DMS153 (cell line): ENCODE measurements around the gene NAB2.

Experiments used
- DNase-seq: peaks from one replicate; lab custom pipeline; 2025; lab: John Stamatoyannopoulos, UW

NAB2 gene

DNA sequence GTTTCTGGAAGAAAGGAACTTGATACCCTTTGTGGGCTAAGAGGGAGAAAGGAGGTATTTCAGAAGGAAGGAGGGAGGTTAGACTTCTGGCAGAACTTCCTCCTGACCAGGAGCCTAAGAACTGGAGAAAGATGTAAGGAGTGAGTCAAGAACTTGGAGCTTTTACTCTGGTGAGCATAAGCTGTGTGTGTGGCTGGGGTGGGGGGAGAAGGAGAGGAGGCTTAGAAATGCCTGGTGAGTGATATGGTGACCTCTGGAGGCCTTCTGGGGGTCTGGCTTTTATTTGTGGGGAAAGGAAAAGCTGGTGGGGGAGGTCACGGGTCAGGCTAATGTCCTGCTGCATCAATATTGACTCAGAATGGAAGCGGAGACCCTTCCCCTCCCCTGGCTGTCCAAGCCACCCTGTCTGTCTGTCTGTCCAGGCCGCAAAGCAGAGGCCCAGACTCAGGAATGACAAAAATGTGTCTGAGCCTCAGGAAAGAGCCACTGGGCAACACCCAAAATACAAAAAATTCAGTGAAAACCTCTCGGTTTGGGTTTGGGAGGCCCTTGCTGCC is 44.2 kb downstream of the NAB2 start:
- DNase-seq: no peak

- DNase-seq: no peak
Observed at GRCh38 chr12:57133916-57134315, 45.0 kb downstream of the NAB2 start.

- no peak for DNase-seq
Observed at GRCh38 chr12:57134949-57135348, 46.0 kb downstream of the NAB2 start.

- DNase-seq: no peak
Observed at GRCh38 chr12:57135527-57136326, 46.8 kb downstream of the NAB2 start.

DNA sequence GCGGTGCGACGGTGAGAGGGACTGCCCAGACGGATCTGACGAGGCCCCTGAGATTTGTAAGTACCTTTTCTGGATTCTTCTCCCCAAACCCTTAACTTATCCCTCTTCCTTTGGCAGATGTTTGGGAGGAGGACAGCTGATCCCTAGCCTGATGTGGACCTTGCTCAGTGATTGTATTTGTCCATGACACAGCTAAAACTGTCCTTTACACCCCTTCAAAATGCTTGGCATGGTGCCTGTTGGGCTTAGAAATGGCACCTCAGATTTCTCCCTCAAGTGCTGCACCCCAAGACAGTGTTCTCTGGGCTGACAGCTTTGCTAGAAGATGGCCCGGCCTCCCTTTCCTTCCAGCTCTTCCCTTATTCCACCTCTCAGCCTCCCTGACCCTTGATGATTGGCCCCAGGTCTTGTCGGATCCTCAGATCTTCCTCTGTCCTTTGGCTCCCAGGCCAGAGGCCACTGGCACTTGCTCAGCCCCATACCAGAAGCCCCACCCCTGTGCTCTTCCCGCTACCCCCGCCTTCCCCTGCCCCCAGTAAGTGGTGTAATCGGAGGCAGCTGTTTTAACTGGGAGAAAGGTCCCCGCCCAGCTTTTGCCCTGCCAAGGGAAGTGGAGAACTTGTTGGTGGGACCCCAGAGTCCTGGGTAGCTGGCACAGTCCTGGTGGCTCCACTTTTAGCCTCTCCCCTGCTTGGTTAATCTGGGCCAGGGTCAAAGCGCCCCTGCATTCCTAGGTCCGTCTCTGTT is 49.8 kb downstream of the NAB2 start:
- DNase-seq: no peak

GRCh38 chr12:57139796-57140649 is 51.1 kb downstream of the NAB2 start:
- DNase-seq: no peak

DNA sequence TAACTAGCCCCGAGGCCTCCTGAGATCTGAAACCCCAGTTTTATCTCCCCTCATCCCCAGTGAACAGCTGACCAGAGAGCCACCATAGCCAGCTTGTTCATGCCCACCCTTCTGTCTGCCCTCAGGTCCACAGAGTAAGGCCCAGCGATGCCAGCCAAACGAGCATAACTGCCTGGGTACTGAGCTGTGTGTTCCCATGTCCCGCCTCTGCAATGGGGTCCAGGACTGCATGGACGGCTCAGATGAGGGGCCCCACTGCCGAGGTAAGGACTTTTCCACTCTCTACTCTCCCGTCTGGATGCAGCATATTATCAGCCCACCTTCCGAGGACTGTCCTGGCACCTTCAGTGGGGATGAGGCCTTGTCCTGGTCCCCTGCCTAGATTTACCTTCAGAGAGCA is 52.3 kb downstream of the NAB2 start:
- DNase-seq: no peak

DNA sequence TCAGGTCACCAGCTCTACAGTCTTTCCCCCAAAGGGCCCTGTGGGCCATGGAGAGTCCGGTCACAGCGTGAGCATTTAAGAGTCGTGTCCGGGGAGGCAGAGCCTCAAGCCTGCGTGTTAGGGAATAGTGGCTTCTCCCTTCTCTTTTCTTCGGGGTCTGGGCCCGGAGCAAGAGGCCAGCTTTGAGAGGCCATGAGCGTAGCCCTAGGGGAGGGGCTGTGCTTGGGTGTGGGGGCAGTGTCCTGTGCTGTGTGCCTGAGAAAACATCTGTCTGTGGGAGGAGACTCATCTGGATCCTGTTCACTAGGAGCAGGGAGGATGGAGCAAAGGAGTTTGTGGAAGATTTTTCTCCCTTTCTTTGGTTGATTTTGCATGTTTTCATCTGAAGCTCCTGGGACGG is 53.2 kb downstream of the NAB2 start:
- DNase-seq: no peak

GRCh38 chr12:57142727-57143126 is 53.8 kb downstream of the NAB2 start:
- no peak for DNase-seq

DNA sequence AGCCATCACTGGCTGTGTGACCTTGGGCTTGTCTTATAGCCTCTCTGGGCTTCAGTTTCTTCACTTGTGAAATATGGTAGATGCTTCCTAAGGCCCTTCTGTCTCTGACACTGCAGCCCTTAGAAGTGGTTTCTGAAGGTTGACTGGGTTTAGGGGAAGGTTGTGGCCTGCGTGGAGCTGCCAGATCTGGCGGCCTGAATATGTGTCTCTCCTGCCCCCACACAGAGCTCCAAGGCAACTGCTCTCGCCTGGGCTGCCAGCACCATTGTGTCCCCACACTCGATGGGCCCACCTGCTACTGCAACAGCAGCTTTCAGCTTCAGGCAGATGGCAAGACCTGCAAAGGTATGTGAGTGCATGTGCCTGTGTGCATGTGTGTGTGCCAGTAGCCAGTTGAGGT is 54.5 kb downstream of the NAB2 start:
- DNase-seq: no peak
